HCT116 (cell line): Measurements from ENCODE around the gene RNF32.

Experiments
- ATF3 ChIP-seq: IDR thresholded peaks from 2 replicates; pipeline ENCODE4 v1.6.1; 2012
- CBX3 ChIP-seq: IDR thresholded peaks from 2 replicates; pipeline ENCODE4 v1.6.1; 2012; ENCODE audit warnings: low read depth
- CEBPB ChIP-seq: IDR thresholded peaks from 2 replicates; pipeline ENCODE4 v1.6.1; 2012; ENCODE audit warnings: low read depth
- CTCF ChIP-seq, 3 experiments: fragments of 200-600 bp in 1 of 3; sonication (generic) in 1 of 3; IDR thresholded peaks in 2 of 3; conservative IDR thresholded peaks in 1 of 3; 2 replicates each; pipeline ENCODE4 v1.5.1; 2012 to 2017; ENCODE audit warnings: low read depth in 2 of 3, low read length in 2 of 3, antibody characterized with exemption in 1 of 3, borderline replicate concordance in 1 of 3, control low read depth in 1 of 3, mild to moderate bottlenecking in 1 of 3, mixed read lengths in 1 of 3, mixed run types in 1 of 3, moderate library complexity in 1 of 3; ENCODE audit not compliant: insufficient read depth in 1 of 3
- EZH2 ChIP-seq: fragments of 200-600 bp; sonication (generic); IDR thresholded peaks from 2 replicates; pipeline ENCODE4 v1.6.1; 2017; ENCODE audit warnings: antibody characterized with exemption, mixed run types
- POLR2A ChIP-seq: IDR thresholded peaks from 2 replicates; pipeline ENCODE4 v1.7.0; 2011; ENCODE audit warnings: borderline replicate concordance; ENCODE audit not compliant: insufficient read depth, insufficient read length; ENCODE audit errors: extremely low read depth
- POLR2AphosphoS5 ChIP-seq: IDR thresholded peaks from 2 replicates; pipeline ENCODE4 v1.6.1; 2011; ENCODE audit warnings: mild to moderate bottlenecking, low read depth, low read length, moderate library complexity
- RAD21 ChIP-seq: IDR thresholded peaks from 2 replicates; pipeline ENCODE4 v1.6.1; 2012; ENCODE audit warnings: low read depth, mild to moderate bottlenecking
- REST ChIP-seq: IDR thresholded peaks from 2 replicates; pipeline ENCODE4 v1.6.1; 2012; ENCODE audit warnings: low read depth
- SIN3A ChIP-seq: IDR thresholded peaks from 2 replicates; pipeline ENCODE4 v1.6.1; 2012; ENCODE audit warnings: low read depth
- SP1 ChIP-seq: IDR thresholded peaks from 2 replicates; pipeline ENCODE4 v1.6.1; 2012; ENCODE audit warnings: low read depth
- YY1 ChIP-seq: IDR thresholded peaks from 2 replicates; pipeline ENCODE4 v1.6.1; 2011; ENCODE audit warnings: low read length, low read depth, moderate library complexity, mild to moderate bottlenecking; ENCODE audit not compliant: insufficient replicate concordance; ENCODE audit errors: extremely low read depth
- ZFX ChIP-seq: fragments of 450-650 bp; IDR thresholded peaks from 2 replicates; pipeline ENCODE4 v1.6.1; 2017
- ZNF274 ChIP-seq: fragments of 200-500 bp; sonication (Bioruptor generic); IDR thresholded peaks from 2 replicates; pipeline ENCODE4 v1.6.1; 2014; ENCODE audit warnings: mild to moderate bottlenecking, low read depth, low read length, inconsistent platforms

GRCh38 chr7:156702399-156702798 is 61.8 kb downstream of the RNF32 start:
- TF ChIP-seq SP1 (no peak), CTCF (IDR thresholded peaks at IDR 0.05 in 2 of 3, conservative IDR thresholded peaks at IDR 0.05 in 1 of 3; ENCODE audit: borderline replicate concordance in 1 of 3, insufficient read depth in 1 of 3, low read depth in 2 of 3, low read length in 2 of 3) (no peak), CEBPB (no peak), RAD21 (no peak), POLR2A (no peak), ATF3 (no peak), POLR2AphosphoS5 (no peak), EZH2 (no peak), ZFX (no peak), ZNF274 (no peak), REST (no peak), CBX3 (no peak), SIN3A (no peak), YY1 (no peak)
